Nephron (organoid): ENCODE data around the gene HYCC1.
A peak's percentile ranks its signal among the peaks of the same experiment; 100 is the strongest.

Experiments used
- H3K27ac Mint-ChIP-seq, 3 experiments: 2 replicates each; pipeline ENCODE4 v1.8.0; 2020; ENCODE audit warnings: mixed read lengths in 3 of 3, mild to moderate bottlenecking in 2 of 3, moderate library complexity in 1 of 3
- H3K27me3 Mint-ChIP-seq: 2 replicates; pipeline ENCODE4 v1.8.0; 2021; ENCODE audit warnings: low read depth, mild to moderate bottlenecking, moderate library complexity, mixed read lengths
- H3K36me3 Mint-ChIP-seq: 2 replicates; pipeline ENCODE4 v1.8.0; 2020; ENCODE audit warnings: low read depth, mixed read lengths
- H3K4me1 Mint-ChIP-seq: 2 replicates; pipeline ENCODE4 v1.8.0; 2020; ENCODE audit warnings: mixed read lengths
- H3K4me3 Mint-ChIP-seq, 3 experiments: 2 replicates each; pipeline ENCODE4 v1.8.0; 2020; ENCODE audit warnings: mild to moderate bottlenecking in 3 of 3, mixed read lengths in 3 of 3, moderate library complexity in 2 of 3
- H3K9me3 Mint-ChIP-seq: 2 replicates; pipeline ENCODE4 v1.8.0; 2020; ENCODE audit warnings: mixed read lengths
- CTCF ChIP-seq, 3 experiments: fragments of 200-600 bp; sonication (generic); IDR thresholded peaks; one replicate each; pipeline ENCODE4 v1.5.0; 2021; ENCODE audit warnings: antibody characterized with exemption in 3 of 3; ENCODE audit not compliant: unreplicated experiment in 3 of 3

The HYCC1 gene

GRCh38 chr7:23022851-23023250 is 8.9 kb upstream of the HYCC1 start:
- no peak overlapping the region for H3K4me3 Mint-ChIP-seq
- no peaks in the 10 kb centered on the region for H3K36me3 Mint-ChIP-seq
- peak overlapping the region; percentile 29 to 68 (median 59) for H3K27ac Mint-ChIP-seq
- TF ChIP-seq CTCF (IDR thresholded peaks at IDR 0.05; ENCODE audit: unreplicated experiment in 3 of 3), result no peak
- peaks cover 35% of the 10 kb centered on the region for H3K4me1 Mint-ChIP-seq
- peaks cover 8% of the 10 kb centered on the region for H3K9me3 Mint-ChIP-seq
- peaks cover 7% of the 10 kb centered on the region for H3K27me3 Mint-ChIP-seq

DNA sequence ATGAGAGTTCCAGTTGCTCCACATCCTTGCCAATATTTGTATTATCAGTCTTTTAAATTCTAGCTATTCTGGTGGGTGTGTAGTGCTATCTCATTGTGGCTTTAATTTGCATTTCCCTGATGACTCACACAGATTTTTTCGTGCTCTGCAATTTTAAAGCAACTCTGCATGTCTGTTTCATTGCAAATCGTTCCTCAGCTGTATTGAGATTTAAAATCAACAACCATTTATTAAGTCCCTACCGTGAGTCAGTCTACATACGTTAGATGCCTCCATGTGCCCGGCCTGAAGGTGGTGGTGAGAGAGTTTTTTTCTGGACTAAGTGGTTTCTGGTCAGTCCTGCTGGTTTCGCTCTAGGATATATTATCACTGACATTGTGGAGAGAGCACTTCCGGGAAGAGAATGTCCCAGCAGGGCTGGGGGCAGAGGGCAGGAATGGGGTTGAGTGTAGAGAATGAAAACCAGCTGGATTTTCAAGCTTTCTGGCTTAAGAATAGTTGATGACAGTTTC is 8.4 kb upstream of the HYCC1 start:
- H3K36me3 Mint-ChIP-seq, result no peaks in the 10 kb centered on the region
- peaks cover 8% of the 10 kb centered on the region for H3K9me3 Mint-ChIP-seq
- H3K27me3 Mint-ChIP-seq, result peaks cover 7% of the 10 kb centered on the region
- peak overlapping the region; percentile 29 to 68 (median 59) for H3K27ac Mint-ChIP-seq
- H3K4me3 Mint-ChIP-seq, result no peak overlapping the region
- H3K4me1 Mint-ChIP-seq, result peaks cover 35% of the 10 kb centered on the region
- no peak for TF ChIP-seq CTCF (IDR thresholded peaks at IDR 0.05; ENCODE audit: unreplicated experiment in 3 of 3)

- Mint-ChIP-seq H3K9me3 (peaks cover 8% of the 10 kb centered on the region), H3K4me1 (peaks cover 35% of the 10 kb centered on the region), H3K27me3 (peaks cover 4% of the 10 kb centered on the region), H3K4me3 (no peak overlapping the region), H3K27ac (no peak overlapping the region), H3K36me3 (no peaks in the 10 kb centered on the region)
- TF ChIP-seq CTCF (IDR thresholded peaks at IDR 0.05; ENCODE audit: unreplicated experiment in 3 of 3), result no peak
These were observed 7.7 kb upstream of the HYCC1 start for GRCh38 chr7:23021596-23021995.

DNA sequence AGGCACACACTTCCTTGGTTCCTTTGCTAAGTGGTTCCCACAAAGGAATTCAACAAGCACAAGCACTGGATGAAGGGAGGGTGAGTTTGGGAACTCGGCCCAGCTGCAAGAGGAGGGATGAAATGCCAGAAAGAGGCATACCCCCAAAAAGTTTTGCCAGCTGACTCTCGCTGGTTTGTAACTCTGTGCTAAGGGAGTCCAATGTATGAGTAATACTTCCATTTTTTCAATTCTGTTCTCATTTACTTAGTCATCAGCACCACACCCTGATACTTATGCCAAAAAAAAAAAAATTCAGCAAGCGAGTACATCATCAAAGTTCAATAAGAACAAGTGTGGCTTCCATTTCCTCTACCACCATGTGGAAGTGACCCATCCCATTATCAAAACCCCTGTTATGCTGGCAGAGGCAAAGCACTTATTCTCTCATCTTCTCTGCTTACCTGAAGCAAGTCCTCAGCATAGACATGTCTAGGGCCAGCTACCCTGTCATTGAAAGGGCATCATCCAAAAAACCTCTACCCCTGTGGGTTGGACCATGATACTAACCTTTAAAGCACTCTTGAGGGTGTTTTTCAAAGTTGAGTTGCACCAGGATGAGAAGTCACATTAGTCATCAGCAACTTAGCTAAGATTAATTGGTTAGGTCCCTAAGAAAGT is 6.9 kb upstream of the HYCC1 start:
- Mint-ChIP-seq H3K27ac (no peak overlapping the region), H3K4me1 (peaks cover 29% of the 10 kb centered on the region), H3K9me3 (peaks cover 8% of the 10 kb centered on the region), H3K4me3 (no peak overlapping the region), H3K27me3 (no peaks in the 10 kb centered on the region), H3K36me3 (no peaks in the 10 kb centered on the region)
- TF ChIP-seq CTCF (IDR thresholded peaks at IDR 0.05; ENCODE audit: unreplicated experiment in 3 of 3), result no peak

GRCh38 chr7:23018750-23019149 is 4.8 kb upstream of the HYCC1 start:
- TF ChIP-seq CTCF (IDR thresholded peaks at IDR 0.05; ENCODE audit: unreplicated experiment in 3 of 3), result no peak
- Mint-ChIP-seq H3K36me3 (no peaks in the 10 kb centered on the region), H3K4me3 (no peak overlapping the region), H3K27ac (peak overlapping the region in 1 of 3 experiments; percentile 41), H3K4me1 (peaks cover 25% of the 10 kb centered on the region), H3K27me3 (no peaks in the 10 kb centered on the region), H3K9me3 (peaks cover 8% of the 10 kb centered on the region)

DNA sequence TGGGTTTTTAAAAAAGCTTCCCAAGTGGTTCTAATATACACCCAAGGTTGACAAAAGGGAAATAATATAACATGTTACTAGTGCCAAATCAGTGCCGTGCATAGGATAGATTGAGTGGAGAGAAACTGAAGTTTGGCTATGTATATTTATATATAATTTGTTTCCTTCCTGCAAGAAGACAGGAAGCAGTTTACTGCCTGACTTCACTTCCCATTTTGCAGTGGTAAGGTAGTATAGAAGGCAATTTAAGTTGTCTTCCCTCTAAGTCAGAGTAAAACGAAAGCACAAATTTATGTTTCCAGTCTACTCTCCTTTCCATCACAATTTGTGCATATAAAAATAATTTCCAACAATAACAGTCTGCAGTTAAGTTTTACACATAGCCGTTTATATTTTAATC is 3.4 kb upstream of the HYCC1 start:
- H3K9me3 Mint-ChIP-seq, result peaks cover 6% of the 10 kb centered on the region
- no peaks in the 10 kb centered on the region for H3K27me3 Mint-ChIP-seq
- no peaks in the 10 kb centered on the region for H3K36me3 Mint-ChIP-seq
- TF ChIP-seq CTCF (IDR thresholded peaks at IDR 0.05; ENCODE audit: unreplicated experiment in 3 of 3), result no peak
- H3K4me3 Mint-ChIP-seq, result no peak overlapping the region
- H3K4me1 Mint-ChIP-seq, result peaks cover 12% of the 10 kb centered on the region
- no peak overlapping the region for H3K27ac Mint-ChIP-seq
